NCI-H2107 treated with DMSO at 0.1 percent for 48 hours (cell line): ENCODE measurements around the gene CA11.
A peak's percentile ranks its signal among the peaks of the same experiment; 100 is the strongest.
"Not testable (repeated sequence)": the region's sequence is repeated elsewhere in the genome, so short reads cannot be mapped to it uniquely, and the experiment has no call there.

Experiments used
- DNase-seq: peaks from one replicate; lab custom pipeline; 2025; ENCODE audit not compliant: unreplicated experiment; lab: John Stamatoyannopoulos, UW

The CA11 gene

DNA sequence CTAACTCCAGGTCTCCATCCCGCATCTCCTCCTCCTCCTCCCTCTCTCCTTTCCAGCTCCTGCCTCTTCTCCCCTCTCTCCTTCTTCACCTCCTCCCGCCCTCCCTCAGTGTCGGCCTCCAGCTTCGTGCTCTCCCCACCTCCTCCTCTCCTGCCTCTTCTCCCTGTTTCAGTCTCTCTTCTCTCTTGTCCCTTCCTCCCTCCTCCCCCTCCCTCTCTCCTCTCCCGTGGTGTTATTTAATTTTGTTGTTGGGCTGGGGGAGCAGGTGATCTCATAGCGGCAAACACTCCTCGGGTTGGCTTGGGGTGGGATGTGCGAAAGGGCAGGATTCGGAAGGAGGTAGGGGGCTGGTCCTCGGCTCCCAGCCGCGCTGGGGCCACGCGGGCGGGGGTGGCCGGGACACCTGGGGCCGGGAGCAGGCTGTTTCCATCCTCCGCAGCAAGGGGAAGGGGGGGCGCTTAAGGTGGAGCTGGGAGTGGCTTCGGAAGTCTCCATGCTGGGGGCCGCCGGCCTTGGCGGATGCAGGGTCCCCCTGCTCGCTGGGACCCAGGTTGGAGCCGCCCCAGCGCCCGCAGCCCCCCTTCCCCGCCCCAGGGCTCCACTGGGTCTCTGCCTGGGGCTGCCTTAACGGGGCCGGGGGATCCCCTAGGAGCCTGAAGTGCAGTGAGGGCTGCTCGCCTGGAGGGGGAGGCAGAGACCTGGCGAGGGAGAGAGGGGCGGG, at the start of gene CA11:
Gene CA11, minus strand, starts transcription at position 187 of the 721 bp plus-strand sequence. CDS start 555 bp downstream, outside the sequence.
- DNase-seq: peak; percentile 74

DNA sequence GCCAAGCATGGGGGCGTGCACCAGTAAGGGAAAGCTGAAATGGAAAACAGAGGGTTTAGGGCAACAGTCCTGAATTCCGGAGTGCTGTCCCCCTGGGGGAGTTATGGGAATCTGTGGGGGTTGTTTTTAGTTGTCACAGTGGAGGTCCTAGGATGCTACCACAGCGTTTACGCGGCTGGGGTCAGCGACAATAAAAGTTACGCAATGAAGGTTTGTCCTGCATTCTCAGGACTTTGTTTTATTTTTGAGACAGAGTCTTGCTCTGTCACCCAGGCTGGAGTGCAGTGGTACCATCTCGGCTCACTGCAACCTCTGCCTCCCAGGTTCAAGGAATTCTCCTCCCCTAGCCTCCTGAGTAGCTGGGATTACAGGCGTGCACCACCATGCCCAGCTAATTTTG, 47.6 kb upstream of the CA11 start:
- DNase-seq: not testable (repeated sequence)

DNA sequence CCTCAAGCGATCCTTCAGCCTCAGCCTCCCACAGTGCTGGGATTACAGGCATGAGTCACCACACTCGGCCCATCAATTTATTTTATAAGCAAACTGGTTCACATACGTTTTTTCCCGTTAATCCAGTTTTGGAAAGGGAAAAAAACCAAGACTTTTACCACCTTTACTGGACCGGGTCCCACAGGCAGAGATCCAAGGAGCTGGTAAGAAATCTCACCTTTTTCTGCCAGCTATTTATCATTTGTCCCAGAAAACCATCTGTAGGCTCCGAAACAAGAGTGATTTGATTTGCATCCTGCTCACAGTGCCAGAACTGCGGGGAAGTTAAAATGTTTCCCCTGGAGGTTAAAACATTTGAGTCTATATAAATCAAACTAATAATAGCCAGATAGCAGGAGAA, 43.5 kb upstream of the CA11 start:
- no peak for DNase-seq

DNA sequence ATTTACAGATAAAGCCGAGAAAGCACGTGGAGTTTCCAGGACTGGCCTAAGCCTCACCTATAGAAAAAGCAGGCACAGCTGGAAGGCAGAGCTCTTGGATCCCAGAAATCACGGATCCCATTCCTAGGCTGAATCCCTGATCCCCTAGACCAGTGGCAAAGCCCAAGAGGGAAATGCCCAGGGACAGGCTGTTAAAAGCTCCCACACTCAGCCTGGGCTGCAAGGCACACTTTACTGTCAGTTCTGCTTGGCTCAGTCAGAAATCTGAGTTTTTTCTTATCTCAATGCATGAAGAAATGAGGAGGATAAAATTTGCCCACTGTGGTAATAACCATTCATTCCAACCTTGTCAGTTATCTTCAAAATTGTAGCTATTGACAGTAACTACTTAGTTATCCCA, 41.8 kb upstream of the CA11 start:
- DNase-seq: no peak

- DNase-seq: not testable (repeated sequence)
These were observed 40.6 kb upstream of the CA11 start for GRCh38 chr19:48686637-48687036.

- no peak for DNase-seq
These were observed 40.1 kb upstream of the CA11 start for GRCh38 chr19:48686088-48686487.

GRCh38 chr19:48685583-48685982, 39.6 kb upstream of the CA11 start:
- no peak for DNase-seq

DNA sequence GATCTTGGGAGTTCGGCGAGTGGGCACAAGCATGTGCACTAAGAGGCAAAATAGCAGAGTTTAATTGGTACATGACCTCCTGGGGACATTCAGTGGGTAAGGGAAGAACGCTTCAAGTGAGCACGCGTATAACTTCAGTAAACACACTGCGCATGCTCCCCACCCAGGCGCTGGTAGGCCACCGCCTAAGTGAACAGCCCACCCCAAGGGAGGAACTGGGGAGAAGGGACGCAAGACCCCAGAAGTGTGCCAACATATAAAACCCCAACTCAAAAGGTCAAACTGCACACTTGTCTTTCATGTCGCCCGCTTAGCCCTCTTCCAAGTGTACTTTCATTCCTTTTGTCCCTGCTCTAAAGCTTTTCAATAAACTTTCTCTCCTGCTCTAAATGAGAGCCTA, 37.4 kb upstream of the CA11 start:
- no peak for DNase-seq

GRCh38 chr19:48681127-48681470, 35.1 kb upstream of the CA11 start:
- DNase-seq: peak; percentile 90

GRCh38 chr19:48680436-48681126, 34.6 kb upstream of the CA11 start:
- no peak for DNase-seq

- not testable (repeated sequence) for DNase-seq
These were observed 34.0 kb upstream of the CA11 start for GRCh38 chr19:48680006-48680405.

GRCh38 chr19:48678201-48678600, 32.2 kb upstream of the CA11 start:
- DNase-seq: no peak

- DNase-seq: peak; percentile 36
These were observed 30.9 kb upstream of the CA11 start for GRCh38 chr19:48676887-48677286.

GRCh38 chr19:48676487-48676886, 30.5 kb upstream of the CA11 start:
- DNase-seq: no peak

- DNase-seq: peak; percentile 55
These were observed 29.2 kb upstream of the CA11 start for GRCh38 chr19:48674921-48675824.

DNA sequence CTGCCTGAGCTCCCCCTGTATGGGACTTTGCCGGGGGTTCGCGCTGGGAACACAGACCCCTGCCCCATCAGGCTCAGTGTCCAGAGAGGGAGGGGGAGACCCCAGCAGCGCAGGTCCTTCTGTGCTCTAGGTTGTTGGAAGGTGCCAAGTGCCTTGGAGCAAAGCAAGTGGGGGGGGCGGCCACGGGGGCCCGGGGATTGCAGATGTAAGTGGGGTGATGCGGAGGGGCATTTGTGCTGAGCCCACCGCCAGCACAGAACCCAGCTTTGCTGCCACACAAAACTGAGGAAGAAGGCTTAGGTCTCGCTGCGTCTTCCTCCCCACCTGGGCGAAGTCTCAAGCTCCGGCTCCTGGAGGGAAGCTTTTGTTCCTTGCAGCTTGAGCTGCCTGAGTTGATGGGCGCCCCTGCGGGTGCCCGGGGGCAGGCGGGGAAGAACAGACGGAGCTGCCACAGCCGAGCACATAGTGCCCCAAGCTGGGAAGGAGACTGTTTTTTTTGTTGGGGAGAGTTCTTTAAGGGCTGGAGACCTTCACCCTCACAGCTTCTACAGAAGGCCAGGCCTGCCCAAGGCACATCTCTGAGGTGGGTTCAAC, 28.3 kb upstream of the CA11 start:
- DNase-seq: no peak

GRCh38 chr19:48673436-48674100, 27.6 kb upstream of the CA11 start:
- DNase-seq: no peak

DNA sequence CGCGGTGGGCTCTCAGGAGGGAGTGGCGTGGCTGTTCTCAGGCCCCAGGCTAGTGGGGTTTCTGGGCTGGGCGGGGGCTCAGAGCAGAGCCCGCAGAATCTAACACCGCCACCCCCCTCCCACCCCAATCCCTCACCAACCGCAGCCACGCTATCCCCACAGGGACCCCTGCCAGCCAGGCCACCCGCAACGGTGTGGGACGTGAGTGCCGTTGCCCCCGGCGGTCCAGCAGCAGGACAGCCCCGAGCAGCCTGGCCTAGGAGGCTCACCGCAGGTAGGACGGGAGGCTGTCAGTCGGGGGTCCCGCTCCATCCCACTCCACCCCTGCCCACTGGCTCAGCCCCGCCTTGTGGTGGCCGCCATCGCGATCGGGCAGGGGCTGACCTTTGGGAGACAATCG, 27.0 kb upstream of the CA11 start, which contains the start of gene NTN5:
Gene NTN5, minus strand, starts transcription at position 24 of the 400 bp plus-strand sequence. CDS start 2,031 bp downstream, outside the sequence.
- no peak for DNase-seq

DNA sequence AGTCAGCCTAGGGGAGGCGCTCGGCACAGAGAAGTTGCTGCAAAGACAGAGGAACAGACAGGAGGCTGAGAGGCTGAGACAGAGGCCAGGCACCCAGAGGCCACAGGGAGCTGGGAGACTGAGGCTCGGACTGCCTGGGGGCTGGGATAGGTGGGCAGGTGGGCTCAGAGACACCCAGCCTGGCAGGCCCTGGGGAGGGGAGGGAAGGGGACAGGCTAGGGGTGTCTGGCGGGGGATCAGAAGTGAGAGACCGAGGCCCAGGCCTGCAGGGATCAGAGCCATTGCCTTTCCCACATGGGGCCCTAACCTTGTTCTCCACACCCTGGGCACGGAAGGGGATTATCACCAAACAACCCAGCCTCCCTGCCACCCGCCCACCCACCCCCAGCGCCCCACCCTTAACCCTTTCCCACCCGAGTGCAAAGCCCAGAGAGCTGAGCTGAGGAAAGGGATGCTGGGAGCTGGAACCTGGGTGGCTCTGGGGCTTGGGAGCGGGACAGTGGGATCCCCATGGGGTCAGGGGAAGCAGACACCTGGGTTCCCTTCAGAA, 25.5 kb upstream of the CA11 start:
- DNase-seq: no peak

DNA sequence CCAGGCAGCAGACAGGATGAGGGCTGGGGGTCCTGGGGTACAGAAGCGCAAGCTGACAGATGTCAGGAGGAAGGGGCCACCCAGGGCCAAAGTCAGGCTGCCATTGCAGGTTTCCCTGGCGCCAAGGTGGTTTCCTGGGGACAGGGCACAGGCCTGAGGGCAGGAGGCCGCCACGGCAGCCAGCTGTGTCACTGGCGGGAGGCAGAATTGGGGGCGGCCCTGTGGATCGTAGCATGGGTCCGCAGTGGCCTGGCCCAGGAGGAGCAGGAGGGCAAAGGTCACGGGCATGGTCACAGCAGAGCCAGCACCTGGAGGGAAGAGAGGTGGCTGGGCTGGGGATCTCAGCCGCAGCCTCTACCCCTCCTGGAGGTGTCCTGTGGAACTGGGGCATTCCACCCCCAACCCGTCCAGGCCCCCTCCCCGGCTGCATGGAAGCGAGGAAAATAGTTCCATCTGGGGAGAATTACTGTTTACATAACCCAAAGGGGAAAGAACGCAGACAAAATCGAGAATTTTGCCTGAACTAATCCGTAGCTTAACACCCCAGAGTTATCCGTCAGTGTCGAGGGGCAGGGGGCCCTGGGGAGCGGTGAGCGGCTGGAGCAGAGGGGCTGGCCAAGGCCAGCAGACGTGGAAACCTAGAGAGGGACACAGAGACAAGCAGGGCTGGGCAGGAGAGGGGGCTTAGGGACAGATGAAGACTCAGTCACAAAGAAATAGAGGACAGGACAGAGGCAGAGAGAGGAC, 24.9 kb upstream of the CA11 start:
- DNase-seq: no peak
